Measurements from ENCODE around the gene FAM76A. TPM values are rescaled to one million over a fixed set of nuclear protein-coding genes. Genes with fewer than 3 reads are reported as not detected.
"Not testable (repeated sequence)": the region's sequence is repeated elsewhere in the genome, so short reads cannot be mapped to it uniquely, and the experiment has no call there.

The FAM76A gene
- total RNA-seq, 1 experiment from 2014 or later = 13.2 TPM

DNA sequence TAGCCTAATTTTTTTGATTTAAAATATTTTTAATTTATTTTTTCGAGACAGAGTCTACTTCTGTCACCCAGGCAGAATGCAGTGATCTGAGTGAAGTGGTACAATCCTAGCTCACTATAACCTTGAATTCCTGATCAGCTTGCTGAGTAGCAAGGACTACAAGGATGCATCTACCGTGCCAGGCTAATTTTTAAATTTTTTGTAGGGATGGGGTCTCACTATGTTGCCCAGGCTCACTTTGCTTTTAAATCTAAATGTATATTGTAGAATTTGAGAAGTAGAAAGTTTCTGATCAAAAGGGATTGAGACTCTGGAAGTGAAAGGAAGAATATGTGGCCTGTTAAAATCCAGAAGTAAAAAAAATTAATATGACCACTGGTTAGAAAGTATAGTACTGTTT is 48.9 kb downstream of the FAM76A start:
- no peak for DNase-seq (ENCODE audit: low read depth)

DNA sequence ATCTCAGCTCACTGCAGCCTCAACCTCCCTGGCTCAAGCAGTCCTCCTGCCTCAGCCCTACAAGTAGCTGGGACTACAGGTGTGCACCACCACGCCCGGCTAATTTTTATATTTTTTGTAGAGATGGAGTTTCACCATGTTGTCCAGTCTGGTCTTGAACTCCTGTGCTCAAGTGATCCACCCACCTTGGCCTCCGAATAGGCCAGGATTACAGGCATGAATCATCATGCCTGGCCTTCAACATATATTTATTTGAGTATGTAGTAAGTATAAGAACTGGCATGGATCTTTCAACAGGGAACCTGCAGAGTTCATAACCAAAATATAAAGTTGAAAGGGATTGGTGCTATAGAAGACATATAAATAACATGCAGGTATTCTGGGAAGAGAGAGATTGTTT is 49.6 kb downstream of the FAM76A start:
- DNase-seq (ENCODE audit: low read depth) = not testable (repeated sequence)

DNA sequence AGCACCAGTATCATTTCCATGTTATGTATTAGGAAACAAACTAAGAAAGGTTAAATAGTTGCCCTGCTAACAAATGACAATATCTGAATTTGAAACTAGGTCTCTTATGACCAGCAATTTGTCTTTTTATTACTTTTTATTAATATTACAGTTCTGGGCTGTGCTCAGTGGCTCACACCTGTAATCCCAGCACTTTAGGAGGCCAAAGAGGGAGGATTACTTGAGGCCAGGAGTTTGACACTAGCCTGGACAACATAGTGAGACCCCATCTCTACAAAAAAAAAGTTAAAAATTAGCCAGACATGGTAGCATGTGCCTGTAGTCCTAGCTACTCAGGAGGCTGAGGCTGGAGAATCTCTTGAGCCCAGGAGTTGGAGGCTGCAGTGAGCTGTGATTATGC is 50.5 kb downstream of the FAM76A start:
- DNase-seq (ENCODE audit: low read depth) = not testable (repeated sequence)

GRCh38 chr1:27778056-27778455 is 52.3 kb downstream of the FAM76A start:
- no peak for DNase-seq (ENCODE audit: low read depth)

DNA sequence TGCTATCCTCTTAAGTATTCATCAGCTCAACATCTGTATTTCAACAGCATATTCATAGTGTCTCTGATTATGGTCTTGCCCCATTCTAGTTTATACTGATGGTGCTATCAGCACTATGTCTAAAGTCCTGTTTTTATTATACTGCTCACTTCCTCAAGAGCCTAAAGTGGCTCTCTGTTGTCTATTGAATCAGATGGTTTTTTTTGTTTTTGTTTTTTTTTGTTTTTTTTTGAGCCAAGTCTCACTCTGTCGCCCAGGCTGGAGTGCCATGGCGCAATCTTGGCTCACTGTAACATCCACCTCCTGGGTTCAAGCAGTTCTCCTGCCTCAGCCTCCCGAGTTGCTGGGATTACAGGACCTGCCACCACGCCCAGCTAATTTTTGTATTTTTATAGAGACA is 53.4 kb downstream of the FAM76A start:
- DNase-seq (ENCODE audit: low read depth) = no peak

GRCh38 chr1:27782950-27783349 is 57.2 kb downstream of the FAM76A start:
- DNase-seq (ENCODE audit: low read depth) = no peak

- no peak for DNase-seq (ENCODE audit: low read depth)
Measured at GRCh38 chr1:27784700-27785099, 58.9 kb downstream of the FAM76A start.

- DNase-seq (ENCODE audit: low read depth) = peak; percentile 10
Measured at GRCh38 chr1:27785781-27786455, 60.2 kb downstream of the FAM76A start.

GRCh38 chr1:27787895-27788294 is 62.1 kb downstream of the FAM76A start:
- no peak for DNase-seq (ENCODE audit: low read depth)

- DNase-seq (ENCODE audit: low read depth) = peak; percentile 81
Measured at GRCh38 chr1:27789540-27790041, 63.8 kb downstream of the FAM76A start.

DNA sequence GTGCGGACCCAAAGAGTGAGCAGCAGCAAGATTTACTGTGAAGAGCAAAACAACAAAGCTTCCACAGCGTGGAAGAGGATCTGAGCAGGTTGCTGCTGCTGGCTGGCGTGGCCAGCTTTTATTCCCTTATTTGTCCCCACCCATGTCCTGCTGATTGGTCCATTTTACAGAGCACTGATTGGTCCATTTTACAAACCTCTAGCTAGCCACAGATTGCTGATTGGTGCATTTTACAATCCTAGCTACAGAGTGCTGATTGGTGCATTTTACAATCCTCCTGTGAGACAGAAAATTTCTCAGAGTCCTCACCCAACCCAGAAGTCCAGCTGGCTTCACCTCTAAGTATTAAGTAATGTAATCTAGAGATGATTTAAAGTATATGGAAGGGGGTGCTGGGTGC is 64.5 kb downstream of the FAM76A start:
- not testable (repeated sequence) for DNase-seq (ENCODE audit: low read depth)

GRCh38 chr1:27795601-27796000 is 69.8 kb downstream of the FAM76A start:
- DNase-seq (ENCODE audit: low read depth) = no peak

- DNase-seq (ENCODE audit: low read depth) = no peak
Measured at GRCh38 chr1:27804791-27805190, 79.0 kb downstream of the FAM76A start.

DNA sequence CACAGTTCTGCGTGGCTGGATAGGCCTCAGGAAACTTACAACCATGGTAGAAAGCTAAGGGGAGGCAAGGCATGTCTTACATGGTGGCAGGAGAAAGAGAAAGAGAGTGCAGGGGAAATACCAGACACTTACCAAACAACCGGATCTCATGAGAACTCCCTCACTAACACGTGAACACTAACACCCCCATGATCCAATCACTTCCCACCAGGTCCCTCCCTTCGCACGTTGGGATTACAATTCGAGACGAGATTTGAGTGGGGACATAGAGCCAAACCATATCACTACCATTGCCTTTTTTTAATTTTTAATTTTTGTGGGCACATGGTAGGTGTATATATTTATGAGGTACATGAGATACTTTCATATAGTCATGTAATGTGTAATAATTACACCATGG is 81.0 kb downstream of the FAM76A start:
- DNase-seq (ENCODE audit: low read depth) = no peak

DNA sequence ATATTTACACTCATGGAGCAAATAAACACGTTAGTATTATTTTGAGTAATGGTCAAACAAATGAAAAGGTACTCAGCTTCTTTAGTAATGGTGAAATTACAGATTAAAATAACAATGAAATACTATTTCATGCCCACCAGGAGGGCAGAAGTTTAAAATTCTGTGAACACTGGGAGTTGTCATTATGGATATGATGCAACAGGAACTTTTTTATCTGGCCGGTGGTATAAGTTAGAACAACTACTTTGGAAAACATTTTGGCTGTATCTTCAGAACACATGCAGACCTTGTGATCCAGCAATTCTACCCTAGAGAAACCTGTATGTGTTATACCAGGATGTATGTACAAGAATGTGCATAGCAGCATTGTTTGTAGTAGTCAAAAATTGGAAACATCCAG is 81.6 kb downstream of the FAM76A start:
- DNase-seq (ENCODE audit: low read depth) = no peak

DNA sequence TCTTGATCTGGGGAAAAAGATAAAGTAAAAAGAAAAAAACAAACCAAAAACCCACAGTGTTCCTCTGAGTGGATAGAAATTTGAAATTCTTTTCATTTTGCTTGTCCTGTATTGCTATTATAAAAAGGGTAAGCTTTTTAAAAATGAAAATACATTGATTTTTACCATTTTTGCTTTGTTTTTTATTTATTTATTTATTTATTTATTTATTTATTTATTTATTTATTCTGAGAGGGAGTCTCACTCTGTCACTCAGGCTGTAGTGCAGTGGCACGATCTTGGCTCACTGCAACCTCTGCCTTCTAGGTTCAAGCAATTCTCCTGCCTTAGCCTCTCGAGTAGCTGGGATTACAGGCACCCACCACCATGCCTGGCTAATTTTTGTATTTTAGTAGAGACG is 82.4 kb downstream of the FAM76A start:
- DNase-seq (ENCODE audit: low read depth) = not testable (repeated sequence)

DNA sequence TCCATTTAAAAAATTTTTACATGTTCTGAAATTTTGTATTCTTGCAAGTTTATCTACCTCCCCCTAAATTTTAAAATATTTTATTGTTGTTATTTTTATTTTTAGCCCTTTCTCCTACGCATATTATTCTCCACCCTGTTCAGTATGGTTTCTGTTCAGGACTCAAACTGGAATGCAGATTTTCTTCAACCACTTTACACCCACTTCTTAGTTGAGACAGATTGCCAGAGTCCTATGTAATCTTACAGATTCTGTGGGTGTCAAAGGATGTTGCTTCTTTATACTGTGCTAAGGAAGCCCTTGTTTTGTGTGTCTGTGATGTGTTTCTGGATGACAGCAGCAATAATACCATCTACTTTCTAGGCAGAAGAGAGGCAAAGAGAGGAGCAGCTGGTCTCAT is 84.1 kb downstream of the FAM76A start:
- DNase-seq (ENCODE audit: low read depth) = no peak

- no peak for DNase-seq (ENCODE audit: low read depth)
Measured at GRCh38 chr1:27811741-27812500, 86.2 kb downstream of the FAM76A start.

Small RNA genes within 50 kb of the gene (small RNA-seq; reads per million reads assigned to genes)
- not detected for gene AL020997.2
- not detected for gene RNU6-424P

Other genes starting within 250 kb of the FAM76A start
- 12.5 and 18.2 TPM in 2 replicates for gene WASF2, start 235.8 kb upstream of the FAM76A start, total RNA-seq (2014; rRNA removed; shearing (Covaris generic))
- gene AHDC1, start 121.8 kb upstream of the FAM76A start, total RNA-seq (2014; rRNA removed; shearing (Covaris generic)) = 9.4 and 10.3 TPM in 2 replicates
- gene FGR, start 90.8 kb upstream of the FAM76A start, total RNA-seq (2014; rRNA removed; shearing (Covaris generic)) = not detected in 2 replicates
- 9.5 and 18.5 TPM in 2 replicates for gene IFI6, start 53.8 kb upstream of the FAM76A start, total RNA-seq (2014; rRNA removed; shearing (Covaris generic))
- 24.6 and 26.4 TPM in 2 replicates for gene STX12, start 47.3 kb downstream of the FAM76A start, total RNA-seq (2014; rRNA removed; shearing (Covaris generic))
- gene PPP1R8, start 104.8 kb downstream of the FAM76A start, total RNA-seq (2014; rRNA removed; shearing (Covaris generic)) = 80.1 and 81.5 TPM in 2 replicates
- gene THEMIS2, start 146.6 kb downstream of the FAM76A start, total RNA-seq (2014; rRNA removed; shearing (Covaris generic)) = not detected in 2 replicates
- 85.5 and 109 TPM in 2 replicates for gene RPA2, start 188.6 kb downstream of the FAM76A start, total RNA-seq (2014; rRNA removed; shearing (Covaris generic))
- gene SMPDL3B, start 209.0 kb downstream of the FAM76A start, total RNA-seq (2014; rRNA removed; shearing (Covaris generic)) = 0.34 and 0.60 TPM in 2 replicates
- 5.5 and 9.4 TPM in 2 replicates for gene XKR8, start 234.0 kb downstream of the FAM76A start, total RNA-seq (2014; rRNA removed; shearing (Covaris generic))

Measured in HT1080 (cell line).